ENCODE results near the gene WDFY3. TPM values are rescaled to one million over a fixed set of nuclear protein-coding genes. Genes with fewer than 3 reads are reported as not detected.

Gene WDFY3
- total RNA-seq, 2 experiments from 2014 or later = 0.09 to 0.38 TPM

DNA sequence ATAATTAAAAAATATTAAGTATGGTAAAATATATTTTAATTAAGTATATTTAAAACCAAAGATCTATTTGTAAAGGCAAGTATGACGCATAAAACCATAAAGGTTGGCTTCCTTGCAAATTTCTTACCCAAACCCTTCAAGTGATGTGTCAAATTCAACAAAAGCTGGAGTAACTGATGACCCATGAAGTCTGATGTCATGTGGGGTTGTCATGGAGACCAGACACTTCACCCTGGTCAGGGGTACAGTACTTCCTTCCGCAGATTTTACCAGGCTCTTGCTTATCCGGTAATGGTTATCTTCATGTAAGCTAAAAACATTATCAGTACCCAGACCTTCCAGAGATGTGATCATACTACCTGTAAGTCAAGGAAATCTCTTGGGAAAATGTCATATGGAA is 170.1 kb downstream of the WDFY3 start:
- ATAC-seq (no peak), DNase-seq (no peak)
- POLR2A ChIA-PET = no interaction called here
- no peaks in the 10 kb centered on the region for H3K9me3 Mint-ChIP-seq
- CTCF ChIA-PET = no interaction called here
- no peak for TF ChIP-seq CTCF (IDR thresholded peaks at IDR 0.05)
- intact Hi-C loops (cut with micrococcal nuclease) = no loop called here
- no peaks in the 10 kb centered on the region for H3K4me1 Mint-ChIP-seq (ENCODE audit: low read depth)
- H3K4me3 Mint-ChIP-seq = no peak overlapping the region
- no peaks in the 10 kb centered on the region for H3K27me3 Mint-ChIP-seq
- no peaks in the 10 kb centered on the region for H3K36me3 Mint-ChIP-seq (ENCODE audit: low read depth)
- H3K27ac Mint-ChIP-seq = no peak overlapping the region

GRCh38 chr4:84792366-84793301 is 173.9 kb downstream of the WDFY3 start:
- TF ChIP-seq CTCF (IDR thresholded peaks at IDR 0.05) = no peak
- H3K36me3 Mint-ChIP-seq (ENCODE audit: low read depth) = no peaks in the 10 kb centered on the region
- intact Hi-C loops (cut with micrococcal nuclease) = no loop called here
- DNase-seq (no peak), ATAC-seq (no peak)
- H3K27ac Mint-ChIP-seq = no peak overlapping the region
- ChIA-PET CTCF (no interaction called here), POLR2A (no interaction called here)
- no peak overlapping the region for H3K4me3 Mint-ChIP-seq
- no peaks in the 10 kb centered on the region for H3K4me1 Mint-ChIP-seq (ENCODE audit: low read depth)
- H3K9me3 Mint-ChIP-seq = no peaks in the 10 kb centered on the region
- H3K27me3 Mint-ChIP-seq = no peaks in the 10 kb centered on the region

DNA sequence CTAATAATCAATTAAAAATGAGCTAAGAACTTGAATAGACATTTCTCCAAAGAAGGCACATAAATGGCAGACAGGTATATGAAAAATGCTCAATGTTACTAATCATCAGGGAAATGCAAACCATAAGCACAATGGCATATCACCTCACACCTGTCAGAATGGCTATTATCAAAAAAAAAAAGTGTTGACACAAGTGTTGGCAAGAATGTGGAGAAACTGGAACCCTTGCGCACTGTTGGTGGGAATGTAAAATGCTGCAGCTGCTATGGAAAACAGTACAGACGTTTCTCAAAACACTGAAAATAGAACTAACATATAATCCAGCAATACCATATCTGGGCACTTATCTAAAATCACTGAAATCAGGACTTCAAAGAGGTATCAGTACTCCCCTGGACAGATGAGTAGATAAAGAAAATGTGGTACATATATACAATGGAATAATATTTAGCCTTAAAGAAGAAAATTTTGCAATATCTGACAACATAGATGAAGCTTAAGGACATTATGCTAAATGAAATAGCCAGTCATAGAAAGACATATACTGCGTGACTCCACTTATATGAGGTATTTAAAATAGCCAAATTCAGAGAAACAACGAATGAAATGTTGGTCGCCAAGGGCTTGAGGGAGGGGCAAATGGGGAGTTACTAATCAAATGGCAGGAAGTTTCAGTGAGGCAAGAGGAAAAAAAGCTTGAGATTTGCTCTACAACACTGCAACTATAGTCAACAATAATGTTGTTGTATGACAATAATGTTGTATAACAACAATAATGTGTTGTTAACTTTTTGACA is 175.5 kb downstream of the WDFY3 start:
- no peaks in the 10 kb centered on the region for H3K36me3 Mint-ChIP-seq (ENCODE audit: low read depth)
- no peaks in the 10 kb centered on the region for H3K9me3 Mint-ChIP-seq
- CTCF ChIA-PET = no interaction called here
- POLR2A ChIA-PET = no interaction called here
- TF ChIP-seq CTCF (IDR thresholded peaks at IDR 0.05) = no peak
- no peaks in the 10 kb centered on the region for H3K27me3 Mint-ChIP-seq
- intact Hi-C loops (cut with micrococcal nuclease) = no loop called here
- no peak for DNase-seq
- H3K4me1 Mint-ChIP-seq (ENCODE audit: low read depth) = no peaks in the 10 kb centered on the region
- H3K27ac Mint-ChIP-seq = no peak overlapping the region
- ATAC-seq = no peak
- no peak overlapping the region for H3K4me3 Mint-ChIP-seq

DNA sequence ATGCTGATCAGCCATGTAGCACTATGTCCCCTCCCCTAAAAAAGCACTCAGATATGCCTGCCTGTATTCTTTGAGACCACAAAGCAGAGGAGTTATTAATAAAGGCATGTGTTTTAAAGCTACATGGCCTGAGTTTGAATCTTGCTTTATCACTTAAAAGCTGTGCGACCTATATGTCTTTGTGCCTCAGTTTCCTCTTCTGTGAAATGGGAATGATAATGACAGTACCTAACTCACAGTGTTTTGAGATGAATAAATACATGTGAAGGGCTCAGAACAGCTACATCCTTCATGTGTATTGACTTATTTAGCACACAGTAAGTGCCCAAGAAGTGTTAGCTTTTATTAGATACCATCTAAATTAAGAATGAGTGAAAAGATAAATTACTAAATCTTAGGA is 180.0 kb downstream of the WDFY3 start:
- intact Hi-C loops (cut with micrococcal nuclease) = no loop called here
- ChIA-PET CTCF (no interaction called here), POLR2A (no interaction called here)
- Mint-ChIP-seq H3K27me3 (no peaks in the 10 kb centered on the region), H3K27ac (no peak overlapping the region), H3K9me3 (no peaks in the 10 kb centered on the region), H3K4me3 (no peak overlapping the region), H3K4me1 (ENCODE audit: low read depth) (no peaks in the 10 kb centered on the region), H3K36me3 (ENCODE audit: low read depth) (no peaks in the 10 kb centered on the region)
- no peak for TF ChIP-seq CTCF (IDR thresholded peaks at IDR 0.05)
- ATAC-seq (no peak), DNase-seq (no peak)

- no peak overlapping the region for H3K4me3 Mint-ChIP-seq
- H3K27ac Mint-ChIP-seq = no peak overlapping the region
- ATAC-seq (no peak), DNase-seq (no peak)
- H3K4me1 Mint-ChIP-seq (ENCODE audit: low read depth) = no peaks in the 10 kb centered on the region
- H3K36me3 Mint-ChIP-seq (ENCODE audit: low read depth) = no peaks in the 10 kb centered on the region
- no peaks in the 10 kb centered on the region for H3K27me3 Mint-ChIP-seq
- POLR2A ChIA-PET = no interaction called here
- CTCF ChIA-PET = no interaction called here
- intact Hi-C loops (cut with micrococcal nuclease) = no loop called here
- H3K9me3 Mint-ChIP-seq = no peaks in the 10 kb centered on the region
- no peak for TF ChIP-seq CTCF (IDR thresholded peaks at IDR 0.05)
Measured at GRCh38 chr4:84782517-84782916, 184.0 kb downstream of the WDFY3 start.
